Breast epithelium (tissue), 4 donors: Measurements from ENCODE around the gene NACAD. TPM values are rescaled to one million over a fixed set of nuclear protein-coding genes. Genes with fewer than 3 reads are reported as not detected.

ENCODE experiments used
- DNase-seq, 2 donors: peaks; one replicate each; pipeline ENCODE4 v3.0.0-alpha.2; 2019; ENCODE audit warnings: low spot score in 2 of 2
- H3K27ac ChIP-seq, 2 donors: fragments of 200-600 bp; sonication (generic) in 1 of 2; one replicate each; pipeline ENCODE4 v1.5.1; 2016 to 2019; ENCODE audit warnings: mild to moderate bottlenecking in 1 of 2
- H3K27me3 ChIP-seq, 2 donors: fragments of 200-600 bp; sonication (generic) in 1 of 2; one replicate each; pipeline versions ENCODE4 v1.5.1 to v1.6.0; 2017 to 2019; ENCODE audit warnings: control low read depth in 1 of 2, mild to moderate bottlenecking in 1 of 2
- H3K36me3 ChIP-seq: fragments of 200-600 bp; one replicate; pipeline ENCODE4 v1.5.1; 2019
- H3K4me1 ChIP-seq, 2 donors: fragments of 200-600 bp; sonication (generic); one replicate each; pipeline ENCODE4 v1.5.1; 2016 to 2019; ENCODE audit warnings: control low read depth in 1 of 2
- H3K4me3 ChIP-seq, 3 donors: fragments of 200-600 bp; sonication (generic); 1 replicate in 2 of 3; 2 replicates in 1 of 3; pipeline ENCODE4 v1.5.1; 2016 to 2019; ENCODE audit warnings: mild to moderate bottlenecking in 3 of 3, moderate library complexity in 2 of 3
- H3K9me3 ChIP-seq, 2 donors: fragments of 200-600 bp; sonication (generic) in 1 of 2; one replicate each; pipeline ENCODE4 v1.5.1; 2016 to 2019; ENCODE audit warnings: control low read depth in 1 of 2
- CTCF ChIP-seq, 3 donors: fragments of 450-650 bp; IDR thresholded peaks; one replicate each; pipeline ENCODE4 v1.5.1; 2016 to 2017; ENCODE audit warnings: antibody characterized with exemption in 3 of 3, mild to moderate bottlenecking in 3 of 3, moderate library complexity in 3 of 3
- POLR2A ChIP-seq: fragments of 450-650 bp; IDR thresholded peaks from one replicate; pipeline ENCODE4 v1.6.1; 2016; ENCODE audit warnings: antibody characterized with exemption, mild to moderate bottlenecking, moderate library complexity
- POLR2AphosphoS5 ChIP-seq, 3 donors: sonication (generic); formaldehyde crosslinking; IDR thresholded peaks; one replicate each; pipeline ENCODE4 v1.6.1; 2017; ENCODE audit warnings: antibody characterized with exemption in 3 of 3
- intact Hi-C: fragments of 100-400 bp; cut with DNase I; formaldehyde crosslinking; loops from one replicate; pipeline ENCODE4 v1.15.1; 2023; ENCODE audit warnings: low total_unique reads
- total RNA-seq, 3 donors: library from RNA; depleted of rRNA; stranded (reverse); fragments of >200 nt; gene quantifications; one replicate each; pipeline ENCODE4 v1.1.0, GENCODE V29; 2016

Gene NACAD
- total RNA-seq, 3 donors from 2014 or later = 1.2 to 7.5 (median 3.2) TPM

GRCh38 chr7:45071528-45071927 is 17.2 kb downstream of the NACAD start:
- Histone ChIP-seq H3K9me3 (no peaks in the 10 kb centered on the region), H3K27me3 (no peaks in the 10 kb centered on the region), H3K4me1 (peaks cover 0 to 9% of the 10 kb centered on the region in 2 donors), H3K36me3 (no peaks in the 10 kb centered on the region), H3K27ac (no peak overlapping the region), H3K4me3 (no peak overlapping the region)
- intact Hi-C loops = no loop called here
- TF ChIP-seq CTCF (IDR thresholded peaks at IDR 0.05) (no peak), POLR2A (no peak), POLR2AphosphoS5 (IDR thresholded peaks at IDR 0.05) (no peak)
- DNase-seq = no peak

GRCh38 chr7:45070254-45070642 is 18.5 kb downstream of the NACAD start:
- no peaks in the 10 kb centered on the region for H3K27me3 ChIP-seq
- H3K36me3 ChIP-seq = no peaks in the 10 kb centered on the region
- no peak for TF ChIP-seq POLR2AphosphoS5 (IDR thresholded peaks at IDR 0.05)
- H3K9me3 ChIP-seq = no peaks in the 10 kb centered on the region
- H3K4me1 ChIP-seq = peaks cover 0 to 9% of the 10 kb centered on the region in 2 donors
- no peak overlapping the region for H3K27ac ChIP-seq
- DNase-seq = no peak
- intact Hi-C loops = no loop called here
- H3K4me3 ChIP-seq = no peak overlapping the region

- Histone ChIP-seq H3K4me3 (no peak overlapping the region), H3K27me3 (no peaks in the 10 kb centered on the region), H3K36me3 (no peaks in the 10 kb centered on the region), H3K27ac (no peak overlapping the region), H3K4me1 (peaks cover 0 to 9% of the 10 kb centered on the region in 2 donors), H3K9me3 (no peaks in the 10 kb centered on the region)
- intact Hi-C loops = no loop called here
- TF ChIP-seq CTCF (IDR thresholded peaks at IDR 0.05) (no peak), POLR2A (no peak)
- DNase-seq = peak in 1 of 2 donors; percentile 17
Measured at GRCh38 chr7:45069444-45070253, 19.1 kb downstream of the NACAD start.

GRCh38 chr7:45068236-45069023 is 20.3 kb downstream of the NACAD start:
- TF ChIP-seq POLR2A = no peak
- intact Hi-C loops = no loop called here
- H3K36me3 ChIP-seq = no peaks in the 10 kb centered on the region
- DNase-seq = peak in 1 of 2 donors; percentile 40
- peaks cover 0 to 3% of the 10 kb centered on the region in 2 donors for H3K4me1 ChIP-seq
- no peak overlapping the region for H3K4me3 ChIP-seq
- H3K27me3 ChIP-seq = no peaks in the 10 kb centered on the region
- no peaks in the 10 kb centered on the region for H3K9me3 ChIP-seq
- H3K27ac ChIP-seq = no peak overlapping the region

- DNase-seq = peak in 1 of 2 donors; percentile 5
- no peaks in the 10 kb centered on the region for H3K4me1 ChIP-seq
- no peaks in the 10 kb centered on the region for H3K27me3 ChIP-seq
- no peak overlapping the region for H3K27ac ChIP-seq
- no peaks in the 10 kb centered on the region for H3K36me3 ChIP-seq
- H3K9me3 ChIP-seq = no peaks in the 10 kb centered on the region
- intact Hi-C loops = no loop called here
- H3K4me3 ChIP-seq = no peak overlapping the region
- TF ChIP-seq POLR2AphosphoS5 (IDR thresholded peaks at IDR 0.05) = no peak
- no peak for TF ChIP-seq CTCF (IDR thresholded peaks at IDR 0.05)
- TF ChIP-seq POLR2A = no peak
Measured at GRCh38 chr7:45067582-45067981, 21.2 kb downstream of the NACAD start.

GRCh38 chr7:45066409-45066808 is 22.4 kb downstream of the NACAD start:
- DNase-seq = peak in 1 of 2 donors; percentile 24
- H3K4me1 ChIP-seq = no peaks in the 10 kb centered on the region
- no peaks in the 10 kb centered on the region for H3K9me3 ChIP-seq
- H3K27me3 ChIP-seq = no peaks in the 10 kb centered on the region
- intact Hi-C loops = no loop called here
- no peak overlapping the region for H3K4me3 ChIP-seq
- H3K36me3 ChIP-seq = no peaks in the 10 kb centered on the region
- H3K27ac ChIP-seq = no peak overlapping the region
- TF ChIP-seq POLR2A = no peak
- TF ChIP-seq CTCF (IDR thresholded peaks at IDR 0.05) = no peak
- no peak for TF ChIP-seq POLR2AphosphoS5 (IDR thresholded peaks at IDR 0.05)
